IMR-90 (cell line): ENCODE results near the gene SERINC3. TPM values are rescaled to one million over a fixed set of nuclear protein-coding genes. Genes with fewer than 3 reads are reported as not detected.

Experiments
- ATAC-seq: fragments of 200-7000 bp; cut with Tn5 transposase; 2 replicates; pipeline ENCODE4 v1.9.1; 2020; ENCODE audit warnings: low read depth, mild to moderate bottlenecking, moderate library complexity
- BruUV-seq: library from RNA; stranded (reverse); fragments of 400-500 nt; replicated peaks from 2 replicates; lab custom pipeline; 2021; lab: Mats Ljungman, UMichigan
- CTCF ChIA-PET: fragments of 300-600 bp; formaldehyde crosslinking; extraction: SDS; loops from one replicate; lab custom pipeline; 2021; ENCODE audit warnings: antibody characterized with exemption; lab: Yijun Ruan, JAX
- POLR2A ChIA-PET: fragments of 300-600 bp; sonication (Branson Sonifier 250); formaldehyde crosslinking; loops from one replicate; lab custom pipeline; 2022; ENCODE audit warnings: antibody characterized with exemption; ENCODE audit not compliant: unreplicated experiment; lab: Charles Lee
- DNase-seq: peaks from one replicate; pipeline ENCODE4 v3.0.0; 2013
- H2AFZ ChIP-seq: replicated peaks from 2 replicates; pipeline ENCODE3; 2013; ENCODE audit warnings: low read length, mild to moderate bottlenecking; ENCODE audit not compliant: poor library complexity
- H2AK5ac ChIP-seq: 2 replicates; pipeline ENCODE4 v1.6.1; 2013; ENCODE audit warnings: low read depth, low read length, inconsistent platforms
- H2AK9ac ChIP-seq: replicated peaks from 2 replicates; pipeline ENCODE3; 2013; ENCODE audit warnings: mild to moderate bottlenecking, low read depth, low read length, moderate library complexity; ENCODE audit not compliant: poor library complexity
- H2BK120ac ChIP-seq: 2 replicates; pipeline ENCODE4 v1.6.1; 2013; ENCODE audit warnings: low read depth, low read length, inconsistent platforms
- H2BK15ac ChIP-seq: 3 replicates; pipeline ENCODE4 v1.6.1; 2013; ENCODE audit warnings: low read depth, low read length, inconsistent platforms
- H2BK20ac ChIP-seq: 2 replicates; pipeline ENCODE4 v1.6.1; 2013; ENCODE audit warnings: low read depth, mild to moderate bottlenecking, inconsistent platforms, low read length, moderate library complexity
- H2BK5ac ChIP-seq: 2 replicates; pipeline ENCODE4 v1.6.1; 2013; ENCODE audit warnings: mild to moderate bottlenecking, low read depth, low read length, inconsistent platforms; ENCODE audit not compliant: poor library complexity, severe bottlenecking
- H3K14ac ChIP-seq: replicated peaks from 2 replicates; pipeline ENCODE4 v1.6.1; 2013; ENCODE audit warnings: low read depth, low read length, inconsistent platforms
- H3K18ac ChIP-seq: 2 replicates; pipeline ENCODE4 v1.6.1; 2013; ENCODE audit warnings: low read depth, low read length, control low read depth
- H3K23ac ChIP-seq: 2 replicates; pipeline ENCODE4 v1.6.1; 2013; ENCODE audit warnings: low read depth, low read length, inconsistent platforms
- H3K27ac ChIP-seq: 2 replicates; pipeline ENCODE4 v1.5.1; 2013; ENCODE audit warnings: mild to moderate bottlenecking, control low read depth, low read length; ENCODE audit not compliant: insufficient read depth
- H3K27me3 ChIP-seq: 2 replicates; pipeline ENCODE4 v1.6.1; 2013; ENCODE audit warnings: low read length; ENCODE audit not compliant: control insufficient read depth, insufficient read depth
- H3K36me3 ChIP-seq: 2 replicates; pipeline ENCODE4 v1.6.1; 2013; ENCODE audit warnings: low read length, mixed read lengths; ENCODE audit not compliant: control insufficient read depth, insufficient read depth
- H3K4ac ChIP-seq: 2 replicates; pipeline ENCODE4 v1.6.1; 2013; ENCODE audit warnings: low read depth, low read length, inconsistent platforms
- H3K4me1 ChIP-seq: 2 replicates; pipeline ENCODE4 v1.6.1; 2013; ENCODE audit warnings: low read length, mixed read lengths; ENCODE audit not compliant: control insufficient read depth, insufficient read depth
- H3K4me2 ChIP-seq: 2 replicates; pipeline ENCODE4 v1.6.1; 2013; ENCODE audit warnings: low read depth, mild to moderate bottlenecking, control low read depth, low read length, moderate library complexity
- H3K4me3 ChIP-seq: 2 replicates; pipeline ENCODE4 v1.5.1; 2013; ENCODE audit warnings: low read depth, mild to moderate bottlenecking, control low read depth, low read length, moderate library complexity; ENCODE audit not compliant: insufficient read depth
- H3K56ac ChIP-seq: 2 replicates; pipeline ENCODE4 v1.6.1; 2013; ENCODE audit warnings: low read length, inconsistent platforms; ENCODE audit not compliant: insufficient read depth; ENCODE audit errors: extremely low read depth
- H3K79me1 ChIP-seq, 2 experiments: 2 replicates each; pipeline ENCODE4 v1.6.1; 2013; ENCODE audit warnings: low read length in 2 of 2, inconsistent platforms in 1 of 2, low read depth in 1 of 2
- H3K9ac ChIP-seq: 2 replicates; pipeline ENCODE4 v1.6.1; 2013; ENCODE audit warnings: low read depth, low read length, control low read depth
- H3K9me1 ChIP-seq: 2 replicates; pipeline ENCODE4 v1.6.1; 2013; ENCODE audit warnings: low read length, inconsistent platforms; ENCODE audit not compliant: insufficient read depth
- H3K9me3 ChIP-seq: 2 replicates; pipeline ENCODE4 v1.6.1; 2013; ENCODE audit warnings: low read length; ENCODE audit not compliant: control insufficient read depth, insufficient read depth
- H4K20me1 ChIP-seq: 2 replicates; pipeline ENCODE4 v1.6.1; 2013; ENCODE audit warnings: low read length, inconsistent platforms; ENCODE audit not compliant: insufficient read depth
- H4K5ac ChIP-seq: 2 replicates; pipeline ENCODE4 v1.6.1; 2013; ENCODE audit warnings: mild to moderate bottlenecking, low read depth, low read length, control low read depth
- H4K8ac ChIP-seq, 2 experiments: 2 replicates each; pipeline ENCODE4 v1.6.1; 2013; ENCODE audit warnings: low read depth in 2 of 2, low read length in 2 of 2, control low read depth in 1 of 2, inconsistent platforms in 1 of 2
- H4K91ac ChIP-seq: 2 replicates; pipeline ENCODE4 v1.6.1; 2013; ENCODE audit warnings: low read depth, low read length, inconsistent platforms; ENCODE audit not compliant: insufficient read depth
- BHLHE40 ChIP-seq: fragments of 150-350 bp; IDR thresholded peaks from 2 replicates; pipeline ENCODE4 v1.6.1; 2016; ENCODE audit warnings: mild to moderate bottlenecking, low read depth, low read length
- CEBPB ChIP-seq: IDR thresholded peaks from 2 replicates; pipeline ENCODE4 v1.6.1; 2012; ENCODE audit warnings: low read depth, low read length, improper control_type of control experiment
- CHD1 ChIP-seq: IDR thresholded peaks from 2 replicates; pipeline ENCODE4 v1.6.1; 2012; ENCODE audit warnings: low read depth, low read length, improper control_type of control experiment
- ELK1 ChIP-seq: fragments of 150-350 bp; IDR thresholded peaks from 2 replicates; pipeline ENCODE4 v1.6.1; 2016; ENCODE audit warnings: low read depth, mild to moderate bottlenecking, low read length, moderate library complexity, borderline replicate concordance
- FOS ChIP-seq: fragments of 150-350 bp; IDR thresholded peaks from 2 replicates; pipeline ENCODE4 v1.6.1; 2016; ENCODE audit warnings: low read depth, low read length
- MAFK ChIP-seq: IDR thresholded peaks from 2 replicates; pipeline ENCODE4 v1.6.1; 2012; ENCODE audit warnings: low read depth, low read length, improper control_type of control experiment
- MAZ ChIP-seq: IDR thresholded peaks from 2 replicates; pipeline ENCODE4 v1.6.1; 2012; ENCODE audit warnings: low read depth, mild to moderate bottlenecking, low read length, improper control_type of control experiment, moderate library complexity, borderline replicate concordance
- MXI1 ChIP-seq: IDR thresholded peaks from 2 replicates; pipeline ENCODE4 v1.6.1; 2012; ENCODE audit warnings: low read depth, mild to moderate bottlenecking, low read length, moderate library complexity, borderline replicate concordance
- NFE2L2 ChIP-seq: fragments of 150-350 bp; IDR thresholded peaks from 2 replicates; pipeline ENCODE4 v1.6.1; 2016; ENCODE audit warnings: low read depth, mild to moderate bottlenecking, low read length
- POLR2A ChIP-seq: IDR thresholded peaks from 2 replicates; pipeline ENCODE4 v1.6.1; 2012; ENCODE audit warnings: mild to moderate bottlenecking, low read depth, low read length
- RAD21 ChIP-seq: IDR thresholded peaks from 2 replicates; pipeline ENCODE4 v1.6.1; 2012; ENCODE audit warnings: low read length, improper control_type of control experiment
- RCOR1 ChIP-seq: IDR thresholded peaks from 2 replicates; pipeline ENCODE4 v1.6.1; 2012; ENCODE audit warnings: mild to moderate bottlenecking, low read length, improper control_type of control experiment; ENCODE audit not compliant: insufficient replicate concordance
- RFX5 ChIP-seq: IDR thresholded peaks from 2 replicates; pipeline ENCODE4 v1.8.0; 2012; ENCODE audit warnings: low read depth, mild to moderate bottlenecking, low read length, moderate library complexity
- SMC3 ChIP-seq: fragments of 150-350 bp; IDR thresholded peaks from 2 replicates; pipeline ENCODE4 v1.6.1; 2016; ENCODE audit warnings: low read depth, mild to moderate bottlenecking, antibody characterized with exemption, low read length, moderate library complexity
- WGBS, 2 experiments: methylation state at CpG; one replicate each; pipeline versions ENCODE4 v1.1.5 to v1.1.7; 2013; ENCODE audit warnings: missing lambda C conversion rate in 2 of 2; ENCODE audit not compliant: insufficient read length in 1 of 2; ENCODE audit errors: extremely low coverage in 2 of 2; 5-methylcytosine and 5-hydroxymethylcytosine counted together
- dilution Hi-C: fragments of 300-500 bp; cut with HindIII; formaldehyde crosslinking; loops from one replicate; pipeline ENCODE4 v1.14.3; 2018; ENCODE audit warnings: low sequenced_read_pairs; ENCODE audit not compliant: unreplicated experiment
- in situ Hi-C: fragments of 300-500 bp; cut with MboI; formaldehyde crosslinking; loops from 3 replicates; pipeline ENCODE4 v1.14.3; 2019; ENCODE audit warnings: low sequenced_read_pairs, inconsistent platforms, mixed read lengths
- intact Hi-C: fragments of 100-400 bp; cut with micrococcal nuclease; formaldehyde crosslinking; loops from 2 replicates; pipeline ENCODE4 v1.10.0; 2022
- polyA plus RNA-seq, 3 experiments: library from polyadenylated mRNA; depleted of rRNA; stranded (reverse); fragments of >200 nt; gene quantifications; 2 replicates each; pipeline ENCODE4 v1.2.3, GENCODE V29; 2012; ENCODE audit warnings: low replicate concordance in 1 of 3
- total RNA-seq: library from RNA; depleted of rRNA; stranded (reverse); fragments of >200 nt; gene quantifications from 2 replicates; pipeline ENCODE4 v1.2.3, GENCODE V29; 2012
- TF ChIP-seq, protein P1 (sequence below): conservative IDR thresholded peaks from 2 replicates; pipeline ENCODE4 v1.5.1; 2012; ENCODE audit warnings: mild to moderate bottlenecking, low read depth, low read length, improper control_type of control experiment
- TF ChIP-seq, protein P2 (sequence below): fragments of 150-350 bp; IDR thresholded peaks from 2 replicates; pipeline ENCODE4 v1.6.1; 2017; ENCODE audit warnings: mild to moderate bottlenecking, antibody characterized with exemption, low read length, low read depth

SERINC3 gene
- total and polyA plus RNA-seq, 2 of the 4 experiments (the other 2 are of a cell fraction) = 101 to 132 TPM

- BruUV-seq = no TSS peak
- no peak overlapping the region for H4K5ac ChIP-seq
- in situ Hi-C loops = no loop called here
- H3K36me3 ChIP-seq = no peaks in the 10 kb centered on the region
- no peak overlapping the region for H3K4me3 ChIP-seq
- WGBS, 2 experiments = 67% methylated on average over 1 of the region's 5 CpGs; no CpG with 5 or more reads in 1 of the 2 experiments
- TF ChIP-seq SMC3 (no peak), RCOR1 (no peak), ELK1 (no peak), MXI1 (no peak), CEBPB (no peak), MAZ (no peak), MAFK (no peak), POLR2A (no peak), CHD1 (no peak), RAD21 (no peak), FOS (no peak), NFE2L2 (no peak), BHLHE40 (no peak), RFX5 (no peak)
- TF ChIP-seq, protein P1, sequence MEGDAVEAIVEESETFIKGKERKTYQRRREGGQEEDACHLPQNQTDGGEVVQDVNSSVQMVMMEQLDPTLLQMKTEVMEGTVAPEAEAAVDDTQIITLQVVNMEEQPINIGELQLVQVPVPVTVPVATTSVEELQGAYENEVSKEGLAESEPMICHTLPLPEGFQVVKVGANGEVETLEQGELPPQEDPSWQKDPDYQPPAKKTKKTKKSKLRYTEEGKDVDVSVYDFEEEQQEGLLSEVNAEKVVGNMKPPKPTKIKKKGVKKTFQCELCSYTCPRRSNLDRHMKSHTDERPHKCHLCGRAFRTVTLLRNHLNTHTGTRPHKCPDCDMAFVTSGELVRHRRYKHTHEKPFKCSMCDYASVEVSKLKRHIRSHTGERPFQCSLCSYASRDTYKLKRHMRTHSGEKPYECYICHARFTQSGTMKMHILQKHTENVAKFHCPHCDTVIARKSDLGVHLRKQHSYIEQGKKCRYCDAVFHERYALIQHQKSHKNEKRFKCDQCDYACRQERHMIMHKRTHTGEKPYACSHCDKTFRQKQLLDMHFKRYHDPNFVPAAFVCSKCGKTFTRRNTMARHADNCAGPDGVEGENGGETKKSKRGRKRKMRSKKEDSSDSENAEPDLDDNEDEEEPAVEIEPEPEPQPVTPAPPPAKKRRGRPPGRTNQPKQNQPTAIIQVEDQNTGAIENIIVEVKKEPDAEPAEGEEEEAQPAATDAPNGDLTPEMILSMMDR = no peak
- TF ChIP-seq, protein P2, sequence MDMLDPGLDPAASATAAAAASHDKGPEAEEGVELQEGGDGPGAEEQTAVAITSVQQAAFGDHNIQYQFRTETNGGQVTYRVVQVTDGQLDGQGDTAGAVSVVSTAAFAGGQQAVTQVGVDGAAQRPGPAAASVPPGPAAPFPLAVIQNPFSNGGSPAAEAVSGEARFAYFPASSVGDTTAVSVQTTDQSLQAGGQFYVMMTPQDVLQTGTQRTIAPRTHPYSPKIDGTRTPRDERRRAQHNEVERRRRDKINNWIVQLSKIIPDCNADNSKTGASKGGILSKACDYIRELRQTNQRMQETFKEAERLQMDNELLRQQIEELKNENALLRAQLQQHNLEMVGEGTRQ = no peak
- DNase-seq = no peak
- no peak overlapping the region for H4K91ac ChIP-seq
- H2BK120ac ChIP-seq = no peak overlapping the region
- no peak overlapping the region for H2BK5ac ChIP-seq
- CTCF ChIA-PET = interaction anchor here (0.6 to 1.4 kb wide), 5 partner anchors 9 to 598 kb away, joined by 3 to 5 read pairs (median 3); no protein-coding TSS in a partner anchor
- no peaks in the 10 kb centered on the region for H3K4me1 ChIP-seq
- H3K79me1 ChIP-seq = no peaks in the 10 kb centered on the region
- H3K27ac ChIP-seq = no peak overlapping the region
- peaks cover 22% of the 10 kb centered on the region for H3K27me3 ChIP-seq
- POLR2A ChIA-PET = no interaction called here
- intact Hi-C loops = loop anchor here (1.0 to 5.0 kb wide), 3 partner anchors 77 to 344 kb away; no protein-coding TSS in a partner anchor
- no peak overlapping the region for H2BK20ac ChIP-seq
- no peak overlapping the region for H3K23ac ChIP-seq
- no peak overlapping the region for H2BK15ac ChIP-seq
- dilution Hi-C loops = loop anchor here (10.0 kb wide), 1 partner anchor 67 kb away; no protein-coding TSS in a partner anchor
- H3K14ac ChIP-seq = no peak overlapping the region
- no peak for ATAC-seq
- H3K9ac ChIP-seq = no peak overlapping the region
- H2AFZ ChIP-seq = no peak overlapping the region
- H3K9me3 ChIP-seq = no peaks in the 10 kb centered on the region
- no peaks in the 10 kb centered on the region for H3K9me1 ChIP-seq
- no peak overlapping the region for H3K4ac ChIP-seq
- H4K20me1 ChIP-seq = no peaks in the 10 kb centered on the region
- H3K4me2 ChIP-seq = no peak overlapping the region
- no peak overlapping the region for H3K18ac ChIP-seq
- no peak overlapping the region for H4K8ac ChIP-seq
- H2AK9ac ChIP-seq = no peak overlapping the region
- no peak overlapping the region for H2AK5ac ChIP-seq
- no peak overlapping the region for H3K56ac ChIP-seq
These were observed 60.1 kb downstream of the SERINC3 start for GRCh38 chr20:44461803-44462174.
